Fibroblast of lung (primary cell): ENCODE results near the gene TLNRD1. TPM values are rescaled to one million over a fixed set of nuclear protein-coding genes. Genes with fewer than 3 reads are reported as not detected.

ENCODE experiments used
- DNase-seq, 2 donors: peaks; one replicate each; pipeline versions ENCODE4 v3.0.0 to v3.0.0-alpha.2; 2010; ENCODE audit warnings: low read depth in 2 of 2
- H2AFZ ChIP-seq: 2 replicates; pipeline ENCODE4 v1.5.1; 2012; ENCODE audit warnings: low read length, control low read depth, inconsistent platforms
- H3K27ac ChIP-seq: 2 replicates; pipeline ENCODE4 v1.5.1; 2011; ENCODE audit warnings: low read length, control low read depth; ENCODE audit not compliant: insufficient read depth
- H3K27me3 ChIP-seq: 2 replicates; pipeline ENCODE4 v1.5.1; 2011; ENCODE audit warnings: mild to moderate bottlenecking, low read length; ENCODE audit not compliant: control insufficient read depth, insufficient read depth
- H3K36me3 ChIP-seq: 2 replicates; pipeline ENCODE4 v1.5.1; 2011; ENCODE audit warnings: low read length; ENCODE audit not compliant: control insufficient read depth, insufficient read depth
- H3K4me1 ChIP-seq: 2 replicates; pipeline ENCODE4 v1.5.1; 2011; ENCODE audit warnings: low read length; ENCODE audit not compliant: control insufficient read depth, insufficient read depth; ENCODE audit errors: extremely low read depth
- H3K4me2 ChIP-seq: 2 replicates; pipeline ENCODE4 v1.5.1; 2011; ENCODE audit warnings: low read length, control low read depth; ENCODE audit not compliant: insufficient read depth; ENCODE audit errors: extremely low read depth
- H3K4me3 ChIP-seq, 4 experiments: fragments of 200-600 bp in 1 of 4; sonication (generic) in 1 of 4; replicated peaks in 1 of 4; 2 replicates each; pipeline ENCODE4 v1.5.1; 2011 to 2016; ENCODE audit warnings: low read length in 4 of 4, low read depth in 3 of 4, mild to moderate bottlenecking in 3 of 4, control low read depth in 2 of 4, inconsistent platforms in 1 of 4, mixed read lengths in 1 of 4; ENCODE audit not compliant: insufficient read depth in 1 of 4; ENCODE audit errors: control extremely low read depth in 1 of 4
- H3K79me2 ChIP-seq: 2 replicates; pipeline ENCODE4 v1.5.1; 2012; ENCODE audit warnings: mild to moderate bottlenecking, low read length, inconsistent platforms; ENCODE audit not compliant: control insufficient read depth, insufficient read depth
- H3K9ac ChIP-seq: 2 replicates; pipeline ENCODE4 v1.5.1; 2011; ENCODE audit warnings: mild to moderate bottlenecking, low read length, control low read depth; ENCODE audit not compliant: insufficient read depth
- H3K9me3 ChIP-seq: 2 replicates; pipeline ENCODE4 v1.5.1; 2012; ENCODE audit warnings: low read depth, low read length; ENCODE audit not compliant: control insufficient read depth, insufficient read depth
- H4K20me1 ChIP-seq: 2 replicates; pipeline ENCODE4 v1.5.1; 2011; ENCODE audit warnings: low read length; ENCODE audit not compliant: control insufficient read depth, insufficient read depth; ENCODE audit errors: extremely low read depth
- EZH2 ChIP-seq: IDR thresholded peaks from 2 replicates; pipeline ENCODE4 v1.5.1; 2012; ENCODE audit warnings: low read length, control low read depth, mild to moderate bottlenecking; ENCODE audit errors: missing control alignments
- polyA plus RNA-seq, 2 donors: library from polyadenylated mRNA; depleted of rRNA in 1 of 2; stranded (reverse) in 1 of 2; unstranded in 1 of 2; fragments of >200 nt; gene quantifications; 2 replicates each; pipeline ENCODE4 v1.2.1, GENCODE V29; 2011 to 2012; ENCODE audit warnings: missing spikeins in 1 of 2
- total RNA-seq: library from RNA; depleted of rRNA; stranded (reverse); fragments of >200 nt; gene quantifications from 2 replicates; pipeline ENCODE4 v1.2.1, GENCODE V29; 2014
- TF ChIP-seq, protein P1 (sequence below), 2 donors: IDR thresholded peaks in 1 of 2; conservative IDR thresholded peaks in 1 of 2; 1 replicate in 1 of 2; 2 replicates in 1 of 2; pipeline ENCODE4 v1.5.1; 2011 to 2012; ENCODE audit warnings: low read length in 2 of 2, control low read depth in 1 of 2, inconsistent platforms in 1 of 2, low read depth in 1 of 2, mild to moderate bottlenecking in 1 of 2

The TLNRD1 gene
- total and polyA plus RNA-seq, 2 donors (not counting 1 experiment from before 2014, with no cell fraction given): 3.3 to 4.3 TPM

GRCh38 chr15:80970018-80970657 lies 30.6 kb upstream of the TLNRD1 start:
- Histone ChIP-seq H3K9ac (no peak overlapping the region), H3K27ac (no peak overlapping the region), H4K20me1 (no peaks in the 10 kb centered on the region), H3K36me3 (no peaks in the 10 kb centered on the region), H3K4me1 (peaks cover 3% of the 10 kb centered on the region), H3K79me2 (no peaks in the 10 kb centered on the region), H3K27me3 (no peaks in the 10 kb centered on the region), H3K9me3 (no peaks in the 10 kb centered on the region), H3K4me3 (no peak overlapping the region), H3K4me2 (no peak overlapping the region), H2AFZ (no peak overlapping the region)
- DNase-seq: peak in 1 of 2 donors; percentile 70
- TF ChIP-seq EZH2: no peak
- TF ChIP-seq, protein P1, sequence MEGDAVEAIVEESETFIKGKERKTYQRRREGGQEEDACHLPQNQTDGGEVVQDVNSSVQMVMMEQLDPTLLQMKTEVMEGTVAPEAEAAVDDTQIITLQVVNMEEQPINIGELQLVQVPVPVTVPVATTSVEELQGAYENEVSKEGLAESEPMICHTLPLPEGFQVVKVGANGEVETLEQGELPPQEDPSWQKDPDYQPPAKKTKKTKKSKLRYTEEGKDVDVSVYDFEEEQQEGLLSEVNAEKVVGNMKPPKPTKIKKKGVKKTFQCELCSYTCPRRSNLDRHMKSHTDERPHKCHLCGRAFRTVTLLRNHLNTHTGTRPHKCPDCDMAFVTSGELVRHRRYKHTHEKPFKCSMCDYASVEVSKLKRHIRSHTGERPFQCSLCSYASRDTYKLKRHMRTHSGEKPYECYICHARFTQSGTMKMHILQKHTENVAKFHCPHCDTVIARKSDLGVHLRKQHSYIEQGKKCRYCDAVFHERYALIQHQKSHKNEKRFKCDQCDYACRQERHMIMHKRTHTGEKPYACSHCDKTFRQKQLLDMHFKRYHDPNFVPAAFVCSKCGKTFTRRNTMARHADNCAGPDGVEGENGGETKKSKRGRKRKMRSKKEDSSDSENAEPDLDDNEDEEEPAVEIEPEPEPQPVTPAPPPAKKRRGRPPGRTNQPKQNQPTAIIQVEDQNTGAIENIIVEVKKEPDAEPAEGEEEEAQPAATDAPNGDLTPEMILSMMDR (conservative IDR thresholded peaks at IDR 0.05 in 1 of 2, IDR thresholded peaks at IDR 0.05 in 1 of 2; ENCODE audit: low read depth in 1 of 2, low read length in 2 of 2): peak; percentile 68 to 72

GRCh38 chr15:80970658-80971057 lies 30.1 kb upstream of the TLNRD1 start:
- Histone ChIP-seq H3K9ac (no peak overlapping the region), H3K4me1 (peaks cover 3% of the 10 kb centered on the region), H3K36me3 (no peaks in the 10 kb centered on the region), H3K9me3 (no peaks in the 10 kb centered on the region), H3K4me3 (no peak overlapping the region), H3K27me3 (no peaks in the 10 kb centered on the region), H3K4me2 (no peak overlapping the region), H3K79me2 (no peaks in the 10 kb centered on the region), H2AFZ (no peak overlapping the region), H4K20me1 (no peaks in the 10 kb centered on the region), H3K27ac (no peak overlapping the region)
- TF ChIP-seq EZH2: no peak
- TF ChIP-seq, protein P1 (conservative IDR thresholded peaks at IDR 0.05 in 1 of 2, IDR thresholded peaks at IDR 0.05 in 1 of 2; ENCODE audit: low read depth in 1 of 2, low read length in 2 of 2): no peak
- DNase-seq: no peak

DNA sequence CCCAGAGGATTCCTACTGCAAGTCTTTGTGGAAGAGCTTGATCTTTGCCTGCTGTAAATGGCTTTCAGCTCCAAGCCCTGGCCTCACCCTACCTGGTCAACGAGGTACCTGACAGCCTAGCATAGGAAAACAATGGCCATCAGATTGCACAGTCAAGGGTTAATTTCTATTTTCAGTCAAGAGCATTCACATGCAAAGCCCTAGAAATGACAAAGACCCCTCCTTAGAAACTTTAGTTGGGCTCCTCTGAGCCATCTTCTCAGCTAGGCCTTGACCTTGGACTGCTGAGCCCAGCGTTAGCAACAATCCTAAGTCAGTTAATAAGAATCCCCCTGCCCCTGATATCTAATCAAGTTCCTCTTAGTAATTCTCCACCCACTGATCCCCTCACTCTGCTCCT lies 29.6 kb upstream of the TLNRD1 start:
- Histone ChIP-seq H2AFZ (no peak overlapping the region), H3K4me1 (peaks cover 3% of the 10 kb centered on the region), H3K4me3 (no peak overlapping the region), H3K9ac (no peak overlapping the region), H3K27me3 (no peaks in the 10 kb centered on the region), H3K79me2 (no peaks in the 10 kb centered on the region), H3K27ac (no peak overlapping the region), H3K9me3 (no peaks in the 10 kb centered on the region), H4K20me1 (no peaks in the 10 kb centered on the region), H3K36me3 (no peaks in the 10 kb centered on the region), H3K4me2 (no peak overlapping the region)
- TF ChIP-seq EZH2: no peak
- TF ChIP-seq, protein P1 (conservative IDR thresholded peaks at IDR 0.05 in 1 of 2, IDR thresholded peaks at IDR 0.05 in 1 of 2; ENCODE audit: low read depth in 1 of 2, low read length in 2 of 2): no peak
- no peak for DNase-seq
